ENCODE data around the gene DAZ3.
"Not testable (repeated sequence)": the region's sequence is repeated elsewhere in the genome, so short reads cannot be mapped to it uniquely, and the experiment has no call there.

Gene DAZ3, protein sequence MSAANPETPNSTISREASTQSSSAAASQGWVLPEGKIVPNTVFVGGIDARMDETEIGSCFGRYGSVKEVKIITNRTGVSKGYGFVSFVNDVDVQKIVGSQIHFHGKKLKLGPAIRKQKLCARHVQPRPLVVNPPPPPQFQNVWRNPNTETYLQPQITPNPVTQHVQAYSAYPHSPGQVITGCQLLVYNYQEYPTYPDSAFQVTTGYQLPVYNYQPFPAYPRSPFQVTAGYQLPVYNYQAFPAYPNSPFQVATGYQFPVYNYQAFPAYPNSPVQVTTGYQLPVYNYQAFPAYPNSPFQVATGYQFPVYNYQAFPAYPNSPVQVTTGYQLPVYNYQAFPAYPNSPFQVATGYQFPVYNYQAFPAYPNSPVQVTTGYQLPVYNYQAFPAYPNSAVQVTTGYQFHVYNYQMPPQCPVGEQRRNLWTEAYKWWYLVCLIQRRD

DNA sequence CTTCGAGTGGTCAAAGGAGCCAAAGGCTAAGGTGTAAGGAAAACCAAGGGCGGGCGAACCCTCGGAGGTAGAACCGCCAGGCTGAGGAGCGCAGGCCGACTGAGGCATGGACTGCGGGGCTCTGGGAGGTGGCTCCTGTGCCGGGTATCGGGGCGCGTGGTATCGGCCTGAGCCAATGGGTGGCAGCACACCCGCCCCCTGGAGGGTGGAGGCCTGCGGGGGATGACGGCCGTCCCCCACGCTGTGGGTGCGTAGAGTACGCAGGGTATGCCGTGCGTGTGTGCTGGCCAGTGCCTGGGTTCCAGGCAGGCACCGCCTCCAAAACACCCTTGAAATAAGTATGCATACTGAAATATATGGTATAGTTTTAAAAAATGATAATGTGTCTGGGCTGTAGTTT lies at the start of gene DAZ3:
DAZ3 (minus strand) TSS at position 101 of the 400 bp plus-strand sequence. CDS start 208 bp downstream, outside the sequence.
- not testable (repeated sequence) for H3K9ac ChIP-seq (ENCODE audit: low read depth in 1 of 2, low read length in 2 of 2); H3K27ac ChIP-seq (ENCODE audit: low read depth in 2 of 2, low read length in 2 of 2); H3K4me3 ChIP-seq (ENCODE audit: low read length in 2 of 2); H3K9me3 ChIP-seq (ENCODE audit: control insufficient read depth in 2 of 2, low read length in 2 of 2); H3K36me3 ChIP-seq (ENCODE audit: control insufficient read depth in 2 of 2, insufficient read depth in 2 of 2, low read length in 2 of 2); H3K27me3 ChIP-seq (ENCODE audit: control insufficient read depth in 2 of 2, insufficient read depth in 2 of 2, low read length in 2 of 2); H3K4me1 ChIP-seq (ENCODE audit: control insufficient read depth in 2 of 2, insufficient read depth in 2 of 2, low read length in 2 of 2)

DNA sequence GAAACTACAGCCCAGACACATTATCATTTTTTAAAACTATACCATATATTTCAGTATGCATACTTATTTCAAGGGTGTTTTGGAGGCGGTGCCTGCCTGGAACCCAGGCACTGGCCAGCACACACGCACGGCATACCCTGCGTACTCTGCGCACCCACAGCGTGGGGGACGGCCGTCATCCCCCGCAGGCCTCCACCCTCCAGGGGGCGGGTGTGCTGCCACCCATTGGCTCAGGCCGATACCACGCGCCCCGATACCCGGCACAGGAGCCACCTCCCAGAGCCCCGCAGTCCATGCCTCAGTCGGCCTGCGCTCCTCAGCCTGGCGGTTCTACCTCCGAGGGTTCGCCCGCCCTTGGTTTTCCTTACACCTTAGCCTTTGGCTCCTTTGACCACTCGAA lies 20.4 kb upstream of the DAZ3 start, which contains the start of gene DAZ4:
DAZ4 (plus strand) TSS at position 301 of the 400 bp plus-strand sequence. CDS start 208 bp downstream, outside the sequence.
- not testable (repeated sequence) for H3K9ac ChIP-seq (ENCODE audit: low read depth in 1 of 2, low read length in 2 of 2); H3K36me3 ChIP-seq (ENCODE audit: control insufficient read depth in 2 of 2, insufficient read depth in 2 of 2, low read length in 2 of 2); H3K27me3 ChIP-seq (ENCODE audit: control insufficient read depth in 2 of 2, insufficient read depth in 2 of 2, low read length in 2 of 2); H3K4me1 ChIP-seq (ENCODE audit: control insufficient read depth in 2 of 2, insufficient read depth in 2 of 2, low read length in 2 of 2); H3K9me3 ChIP-seq (ENCODE audit: control insufficient read depth in 2 of 2, low read length in 2 of 2); H3K4me3 ChIP-seq (ENCODE audit: low read length in 2 of 2); H3K27ac ChIP-seq (ENCODE audit: low read depth in 2 of 2, low read length in 2 of 2)

DNA sequence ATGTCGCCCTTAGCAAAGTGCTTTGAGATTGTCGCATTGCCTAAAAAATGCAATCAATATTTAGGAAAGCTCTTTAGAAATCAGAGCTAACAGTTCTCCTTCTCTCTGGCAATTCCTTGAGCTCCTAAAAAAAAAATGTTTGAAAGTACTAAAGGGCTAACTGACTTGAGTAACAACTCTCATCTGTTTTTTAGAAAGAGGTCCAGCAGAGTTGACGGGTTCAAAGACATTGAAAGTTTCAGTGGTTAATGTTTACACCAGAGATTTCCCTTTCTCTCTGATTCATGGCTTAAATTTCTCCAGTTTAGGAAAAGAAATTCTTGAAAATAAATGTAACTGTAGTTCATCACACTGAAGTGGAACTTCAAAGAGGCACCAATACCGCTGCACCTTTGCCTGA lies 11.9 kb upstream of the DAZ3 start:
- H3K4me1 ChIP-seq (ENCODE audit: control insufficient read depth in 2 of 2, insufficient read depth in 2 of 2, low read length in 2 of 2); H3K9me3 ChIP-seq (ENCODE audit: control insufficient read depth in 2 of 2, low read length in 2 of 2); H3K4me3 ChIP-seq (ENCODE audit: low read length in 2 of 2); H3K27me3 ChIP-seq (ENCODE audit: control insufficient read depth in 2 of 2, insufficient read depth in 2 of 2, low read length in 2 of 2); H3K36me3 ChIP-seq (ENCODE audit: control insufficient read depth in 2 of 2, insufficient read depth in 2 of 2, low read length in 2 of 2); H3K27ac ChIP-seq (ENCODE audit: low read depth in 2 of 2, low read length in 2 of 2); H3K9ac ChIP-seq (ENCODE audit: low read depth in 1 of 2, low read length in 2 of 2): not testable (repeated sequence)

DNA sequence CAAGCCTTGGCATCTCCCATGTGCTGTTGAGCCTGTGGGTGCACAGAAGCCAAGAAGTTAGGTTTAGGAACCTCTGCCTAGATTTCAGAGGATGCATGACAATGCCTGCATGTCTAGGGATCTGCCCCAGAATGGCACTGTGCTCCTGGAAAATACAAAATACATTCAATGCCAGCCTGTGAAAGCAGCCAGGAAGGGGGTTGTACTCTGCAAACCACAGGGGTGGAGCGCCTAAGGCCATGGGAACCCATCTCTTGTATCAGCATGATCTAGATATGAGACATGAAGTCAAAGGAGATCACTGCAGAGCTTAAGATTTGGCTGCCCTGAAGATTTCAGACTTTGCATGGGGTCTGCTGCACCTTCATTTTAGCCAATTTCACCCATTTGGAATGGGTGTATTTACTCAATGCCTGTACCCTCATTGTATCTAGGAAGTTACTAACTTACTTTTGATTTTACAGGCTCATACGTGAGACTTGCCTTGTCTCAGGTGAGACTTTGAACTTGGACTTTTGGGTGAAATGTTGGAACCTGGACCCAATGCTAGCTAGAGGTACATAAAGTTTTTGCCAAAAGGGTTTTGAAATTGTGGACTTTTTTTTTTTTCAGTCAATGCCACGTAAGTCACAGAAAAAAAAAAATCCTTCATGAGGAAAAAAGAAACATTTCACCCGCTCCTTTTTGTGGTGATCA lies 11.1 kb upstream of the DAZ3 start:
- not testable (repeated sequence) for H3K27ac ChIP-seq (ENCODE audit: low read depth in 2 of 2, low read length in 2 of 2); H3K36me3 ChIP-seq (ENCODE audit: control insufficient read depth in 2 of 2, insufficient read depth in 2 of 2, low read length in 2 of 2); H3K9ac ChIP-seq (ENCODE audit: low read depth in 1 of 2, low read length in 2 of 2); H3K27me3 ChIP-seq (ENCODE audit: control insufficient read depth in 2 of 2, insufficient read depth in 2 of 2, low read length in 2 of 2); H3K4me3 ChIP-seq (ENCODE audit: low read length in 2 of 2); H3K4me1 ChIP-seq (ENCODE audit: control insufficient read depth in 2 of 2, insufficient read depth in 2 of 2, low read length in 2 of 2); H3K9me3 ChIP-seq (ENCODE audit: control insufficient read depth in 2 of 2, low read length in 2 of 2)

DNA sequence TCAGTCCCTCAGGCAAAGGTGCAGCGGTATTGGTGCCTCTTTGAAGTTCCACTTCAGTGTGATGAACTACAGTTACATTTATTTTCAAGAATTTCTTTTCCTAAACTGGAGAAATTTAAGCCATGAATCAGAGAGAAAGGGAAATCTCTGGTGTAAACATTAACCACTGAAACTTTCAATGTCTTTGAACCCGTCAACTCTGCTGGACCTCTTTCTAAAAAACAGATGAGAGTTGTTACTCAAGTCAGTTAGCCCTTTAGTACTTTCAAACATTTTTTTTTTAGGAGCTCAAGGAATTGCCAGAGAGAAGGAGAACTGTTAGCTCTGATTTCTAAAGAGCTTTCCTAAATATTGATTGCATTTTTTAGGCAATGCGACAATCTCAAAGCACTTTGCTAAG lies 8.6 kb upstream of the DAZ3 start:
- not testable (repeated sequence) for H3K27ac ChIP-seq (ENCODE audit: low read depth in 2 of 2, low read length in 2 of 2); H3K27me3 ChIP-seq (ENCODE audit: control insufficient read depth in 2 of 2, insufficient read depth in 2 of 2, low read length in 2 of 2); H3K9ac ChIP-seq (ENCODE audit: low read depth in 1 of 2, low read length in 2 of 2); H3K4me3 ChIP-seq (ENCODE audit: low read length in 2 of 2); H3K4me1 ChIP-seq (ENCODE audit: control insufficient read depth in 2 of 2, insufficient read depth in 2 of 2, low read length in 2 of 2); H3K36me3 ChIP-seq (ENCODE audit: control insufficient read depth in 2 of 2, insufficient read depth in 2 of 2, low read length in 2 of 2); H3K9me3 ChIP-seq (ENCODE audit: control insufficient read depth in 2 of 2, low read length in 2 of 2)
